Measurements from ENCODE around the gene MRO. TPM values are rescaled to one million over a fixed set of nuclear protein-coding genes. Genes with fewer than 3 reads are reported as not detected.

Gene MRO
- total RNA-seq, 1 donor = under 0.01 TPM

- no peak for DNase-seq (ENCODE audit: low read depth)
- no peak for TF ChIP-seq CTCF (IDR thresholded peaks at IDR 0.05; ENCODE audit: insufficient read depth, low read length)
- no peak overlapping the region for H3K4me3 ChIP-seq (ENCODE audit: low read depth, low read length)
These were observed 22.7 kb downstream of the MRO start for GRCh38 chr18:50797142-50797541.

DNA sequence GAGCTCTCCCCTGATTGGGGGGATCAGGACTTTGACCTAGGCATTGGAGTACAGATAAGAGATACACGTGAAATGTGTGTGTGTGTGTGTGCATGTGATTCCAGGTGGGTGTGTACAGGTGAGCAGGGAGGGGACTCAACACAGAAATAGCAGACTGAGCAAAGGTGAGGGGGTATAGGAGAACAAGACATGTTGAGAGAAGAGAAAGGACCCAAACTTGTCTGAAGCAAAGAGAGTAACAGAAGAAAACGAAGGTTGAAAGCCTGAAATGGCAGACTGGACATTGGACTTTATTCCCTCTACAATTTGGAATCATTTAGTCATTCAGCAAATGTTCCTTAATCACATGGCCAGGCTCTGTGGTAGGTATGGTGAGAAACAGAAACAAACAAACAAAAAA lies 23.3 kb downstream of the MRO start:
- no peak for TF ChIP-seq CTCF (IDR thresholded peaks at IDR 0.05; ENCODE audit: insufficient read depth, low read length)
- DNase-seq (ENCODE audit: low read depth) = no peak
- H3K4me3 ChIP-seq (ENCODE audit: low read depth, low read length) = no peak overlapping the region

DNA sequence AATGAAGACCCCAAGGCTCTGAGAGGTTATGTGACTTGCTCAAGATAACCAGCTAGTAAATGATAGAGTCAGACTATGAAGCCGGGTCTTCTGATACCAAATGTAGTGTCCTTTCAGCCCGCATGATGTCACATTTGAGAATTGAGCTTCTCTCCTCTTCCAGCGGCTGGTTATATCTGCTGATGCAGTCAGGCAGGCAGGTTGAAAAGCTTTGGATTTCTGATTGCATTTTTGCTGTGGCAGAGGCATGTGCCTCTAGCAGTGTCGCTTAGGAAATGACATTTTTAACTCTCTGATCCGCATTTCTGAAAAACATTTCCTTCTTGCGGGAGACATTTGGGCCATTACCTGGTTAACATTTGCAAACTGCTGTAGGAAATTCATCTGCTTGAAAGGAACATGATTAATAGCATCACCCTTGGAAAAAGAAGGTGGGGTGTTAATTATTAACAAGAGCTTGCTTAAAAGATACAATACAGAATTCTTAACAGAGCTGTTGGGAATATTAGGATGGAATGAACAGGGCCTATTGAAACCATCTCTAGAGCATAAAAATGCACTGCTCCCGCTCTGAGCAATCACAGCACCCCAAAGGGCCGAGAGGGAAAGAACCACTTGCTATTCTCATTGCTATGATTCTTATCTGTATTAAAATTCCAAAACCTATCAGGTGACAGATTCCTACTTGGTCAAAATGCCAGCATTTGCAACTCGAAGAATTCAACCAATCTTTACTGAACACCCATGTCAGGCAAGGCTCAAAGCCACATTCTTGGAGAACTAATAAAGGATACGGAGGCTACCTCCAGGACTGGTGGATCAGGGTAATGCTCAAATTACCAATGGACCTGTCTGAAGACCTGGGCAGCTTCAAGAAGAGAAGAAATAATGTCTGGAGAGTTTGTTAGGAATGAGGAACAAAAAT lies 25.9 kb downstream of the MRO start:
- no peak for DNase-seq (ENCODE audit: low read depth)
- no peak overlapping the region for H3K4me3 ChIP-seq (ENCODE audit: low read depth, low read length)
- TF ChIP-seq CTCF (IDR thresholded peaks at IDR 0.05; ENCODE audit: insufficient read depth, low read length) = no peak

DNA sequence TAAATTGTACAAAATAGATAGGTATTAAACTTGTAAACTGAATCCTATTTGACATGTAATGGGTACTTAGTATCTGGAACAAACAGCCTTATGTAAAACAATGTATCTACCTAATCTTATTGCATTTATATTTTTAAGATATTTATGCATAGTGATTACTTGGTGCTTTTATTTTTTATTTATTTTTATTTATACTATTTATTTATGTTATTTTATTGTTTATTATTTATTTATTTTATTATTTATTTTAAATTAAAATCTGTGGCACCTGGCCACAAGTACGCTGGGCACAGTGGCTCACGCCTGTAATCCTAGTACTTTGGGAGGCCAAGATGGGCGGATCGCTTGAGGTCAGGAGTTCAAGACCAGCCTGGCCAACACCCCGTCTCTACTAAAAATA lies 26.9 kb downstream of the MRO start:
- no peak for DNase-seq (ENCODE audit: low read depth)
- TF ChIP-seq CTCF (IDR thresholded peaks at IDR 0.05; ENCODE audit: insufficient read depth, low read length) = no peak
- H3K4me3 ChIP-seq (ENCODE audit: low read depth, low read length) = no peak overlapping the region

DNA sequence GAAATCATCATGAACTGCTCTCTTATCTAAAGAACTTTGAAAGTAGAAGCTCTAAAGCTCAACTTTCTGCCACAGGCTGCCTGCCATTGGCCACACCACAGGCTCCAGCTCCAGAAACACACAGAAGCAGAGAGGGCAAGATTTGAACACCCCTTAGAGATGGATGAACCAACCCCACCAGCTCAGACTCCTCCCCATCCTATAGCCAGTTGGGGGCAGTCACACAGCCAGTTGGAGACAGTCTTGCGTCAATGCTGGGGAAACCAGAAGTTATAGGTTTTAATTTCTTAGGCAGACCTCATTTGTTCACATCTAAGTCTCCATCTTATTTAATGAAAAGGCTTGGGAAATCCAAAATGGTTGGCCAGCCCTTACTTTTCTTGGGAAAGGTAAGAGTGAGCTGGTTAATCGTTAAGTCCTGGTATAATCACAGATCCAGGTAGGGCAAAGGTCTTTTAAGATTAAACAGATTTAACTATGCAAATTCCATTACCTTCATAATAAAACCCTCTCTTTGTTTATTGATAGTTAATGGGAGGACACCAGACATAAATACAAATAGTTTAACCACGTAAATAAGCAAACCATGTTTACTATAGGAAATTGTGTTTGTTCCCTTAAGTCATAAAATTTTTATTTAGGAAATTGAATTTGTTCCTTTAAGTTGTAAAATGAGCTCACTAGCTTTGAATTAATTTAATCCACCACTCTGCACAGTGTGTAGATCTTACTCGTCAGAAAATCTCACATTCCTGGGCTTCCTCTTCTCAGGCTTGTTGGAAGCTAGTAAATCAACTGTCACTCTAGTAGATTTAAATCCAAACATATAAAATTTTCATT lies 28.0 kb downstream of the MRO start:
- H3K4me3 ChIP-seq (ENCODE audit: low read depth, low read length) = no peak overlapping the region
- DNase-seq (ENCODE audit: low read depth) = no peak
- no peak for TF ChIP-seq CTCF (IDR thresholded peaks at IDR 0.05; ENCODE audit: insufficient read depth, low read length)

DNA sequence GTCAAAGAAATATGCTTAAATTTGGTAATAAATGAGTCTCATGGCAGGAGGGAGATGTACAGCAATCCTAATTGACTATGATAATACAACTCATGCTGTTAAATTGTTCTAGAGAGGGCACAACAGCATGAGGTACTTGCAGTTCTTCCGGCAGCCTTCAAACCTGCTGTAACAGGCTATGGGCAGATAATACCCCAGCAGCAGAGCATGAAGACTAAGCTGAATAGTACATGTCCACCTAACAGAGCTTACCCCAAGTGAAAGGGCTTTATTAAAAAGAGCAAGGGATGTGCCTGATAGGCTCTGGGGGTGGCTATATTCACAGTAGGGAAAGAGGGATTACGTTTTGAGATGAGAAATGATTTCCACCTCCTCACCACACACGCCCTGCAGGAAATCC lies 28.9 kb downstream of the MRO start:
- DNase-seq (ENCODE audit: low read depth) = no peak
- TF ChIP-seq CTCF (IDR thresholded peaks at IDR 0.05; ENCODE audit: insufficient read depth, low read length) = no peak

More for the DNA sequence above, 28.9 kb downstream of the MRO start:
- H3K4me3 ChIP-seq (ENCODE audit: low read depth, low read length) = no peak overlapping the region

Data from fibroblast of the aortic adventitia (primary cell).